ENCODE results near the gene MARK1.

DNA sequence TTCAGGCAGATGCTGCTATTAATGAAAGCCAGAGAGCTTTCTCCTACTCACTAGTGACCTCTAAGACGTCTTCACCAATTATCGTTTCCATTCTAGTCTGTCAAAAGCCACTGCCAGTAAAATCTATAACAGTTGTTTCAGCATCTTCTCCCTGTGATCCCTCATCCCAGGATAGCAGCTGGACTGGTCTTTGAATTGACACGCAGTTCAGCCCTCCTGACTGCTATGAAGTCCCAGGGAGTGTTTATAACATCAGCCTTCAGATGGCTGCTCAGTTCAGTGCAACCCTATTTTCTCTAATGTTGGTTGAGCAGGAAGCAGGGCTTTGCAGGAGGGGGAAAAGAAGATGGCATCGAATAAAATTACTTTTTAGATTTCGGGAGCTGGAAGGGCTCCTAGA is 23.6 kb upstream of the MARK1 start:
- TF ChIP-seq, protein P1, sequence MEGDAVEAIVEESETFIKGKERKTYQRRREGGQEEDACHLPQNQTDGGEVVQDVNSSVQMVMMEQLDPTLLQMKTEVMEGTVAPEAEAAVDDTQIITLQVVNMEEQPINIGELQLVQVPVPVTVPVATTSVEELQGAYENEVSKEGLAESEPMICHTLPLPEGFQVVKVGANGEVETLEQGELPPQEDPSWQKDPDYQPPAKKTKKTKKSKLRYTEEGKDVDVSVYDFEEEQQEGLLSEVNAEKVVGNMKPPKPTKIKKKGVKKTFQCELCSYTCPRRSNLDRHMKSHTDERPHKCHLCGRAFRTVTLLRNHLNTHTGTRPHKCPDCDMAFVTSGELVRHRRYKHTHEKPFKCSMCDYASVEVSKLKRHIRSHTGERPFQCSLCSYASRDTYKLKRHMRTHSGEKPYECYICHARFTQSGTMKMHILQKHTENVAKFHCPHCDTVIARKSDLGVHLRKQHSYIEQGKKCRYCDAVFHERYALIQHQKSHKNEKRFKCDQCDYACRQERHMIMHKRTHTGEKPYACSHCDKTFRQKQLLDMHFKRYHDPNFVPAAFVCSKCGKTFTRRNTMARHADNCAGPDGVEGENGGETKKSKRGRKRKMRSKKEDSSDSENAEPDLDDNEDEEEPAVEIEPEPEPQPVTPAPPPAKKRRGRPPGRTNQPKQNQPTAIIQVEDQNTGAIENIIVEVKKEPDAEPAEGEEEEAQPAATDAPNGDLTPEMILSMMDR (IDR thresholded peaks at IDR 0.05), result no peak
- TF ChIP-seq POLR2A (IDR thresholded peaks at IDR 0.05), result no peak

Measured in heart left ventricle (tissue), 13 donors.